ENCODE data around the gene CD38. TPM values are rescaled to one million over a fixed set of nuclear protein-coding genes. Genes with fewer than 3 reads are reported as not detected.
"Not testable (repeated sequence)": the region's sequence is repeated elsewhere in the genome, so short reads cannot be mapped to it uniquely, and the experiment has no call there.

CD38 gene
- total RNA-seq = 10 to 100 TPM in 1 of 3 donors, 1 to 10 TPM in 2; 2.0 to 47.2 (median 2.6) TPM

DNA sequence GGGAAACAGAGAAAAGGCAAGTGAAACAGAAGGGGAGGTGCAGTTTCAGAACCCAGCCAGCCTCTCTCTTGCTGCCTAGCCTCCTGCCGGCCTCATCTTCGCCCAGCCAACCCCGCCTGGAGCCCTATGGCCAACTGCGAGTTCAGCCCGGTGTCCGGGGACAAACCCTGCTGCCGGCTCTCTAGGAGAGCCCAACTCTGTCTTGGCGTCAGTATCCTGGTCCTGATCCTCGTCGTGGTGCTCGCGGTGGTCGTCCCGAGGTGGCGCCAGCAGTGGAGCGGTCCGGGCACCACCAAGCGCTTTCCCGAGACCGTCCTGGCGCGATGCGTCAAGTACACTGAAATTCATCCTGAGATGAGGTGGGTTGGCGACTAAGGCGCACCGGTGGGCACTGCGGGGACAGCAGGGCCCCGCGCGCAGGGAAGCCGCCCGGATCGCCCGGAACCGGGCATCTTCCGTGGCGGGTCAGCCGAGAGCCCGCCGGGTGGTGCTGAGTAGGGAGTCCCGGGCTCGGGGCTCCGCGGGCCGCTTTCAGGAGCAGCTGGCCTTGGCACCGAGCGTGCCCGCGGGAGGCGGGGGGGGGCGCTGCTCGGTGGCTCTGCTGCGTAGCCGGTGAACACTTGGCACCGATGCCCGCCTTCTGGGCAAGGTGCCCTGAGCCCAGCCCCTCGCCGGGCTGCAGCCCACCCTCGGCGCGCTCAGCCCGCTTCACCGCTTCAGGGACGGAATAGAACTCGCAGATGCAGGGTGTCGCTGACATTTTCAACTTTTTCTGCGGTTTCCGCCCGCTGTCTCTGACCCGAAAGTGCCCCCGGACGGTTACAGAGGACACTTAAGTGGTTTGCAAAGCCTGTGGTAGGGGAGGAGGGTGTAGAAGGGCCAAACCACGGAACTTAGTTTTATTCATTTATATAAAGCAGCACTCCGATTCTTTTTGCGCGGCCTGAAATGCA is at the start of gene CD38:
TSS of gene CD38 (plus strand) at position 40 of the 953 bp plus-strand sequence. CDS start at position 127, 87 bp downstream.
- Histone ChIP-seq H3K36me3 (no peaks in the 10 kb centered on the region), H3K4me3 (peak within 1 kb of the TSS; percentile 48 to 70 (median 58)), H3K27me3 (peaks cover 0 to 7% of the 10 kb centered on the region in 2 donors), H3K9me3 (no peaks in the 10 kb centered on the region), H3K27ac (no peak within 1 kb of the TSS), H3K4me1 (peaks cover 0 to 9% of the 10 kb centered on the region in 2 donors)
- no peak for DNase-seq (ENCODE audit: low spot score in 2 of 2)
- TF ChIP-seq POLR2A (IDR thresholded peaks at IDR 0.05) = no peak
- no peak for TF ChIP-seq POLR2AphosphoS5 (IDR thresholded peaks at IDR 0.05)
- TF ChIP-seq CTCF (IDR thresholded peaks at IDR 0.05) = no peak
- intact Hi-C loops (cut with DNase I; ENCODE audit: low total_unique reads) = loop anchor here (1.0 kb wide), 1 partner anchor 30 kb away; no protein-coding TSS in a partner anchor

DNA sequence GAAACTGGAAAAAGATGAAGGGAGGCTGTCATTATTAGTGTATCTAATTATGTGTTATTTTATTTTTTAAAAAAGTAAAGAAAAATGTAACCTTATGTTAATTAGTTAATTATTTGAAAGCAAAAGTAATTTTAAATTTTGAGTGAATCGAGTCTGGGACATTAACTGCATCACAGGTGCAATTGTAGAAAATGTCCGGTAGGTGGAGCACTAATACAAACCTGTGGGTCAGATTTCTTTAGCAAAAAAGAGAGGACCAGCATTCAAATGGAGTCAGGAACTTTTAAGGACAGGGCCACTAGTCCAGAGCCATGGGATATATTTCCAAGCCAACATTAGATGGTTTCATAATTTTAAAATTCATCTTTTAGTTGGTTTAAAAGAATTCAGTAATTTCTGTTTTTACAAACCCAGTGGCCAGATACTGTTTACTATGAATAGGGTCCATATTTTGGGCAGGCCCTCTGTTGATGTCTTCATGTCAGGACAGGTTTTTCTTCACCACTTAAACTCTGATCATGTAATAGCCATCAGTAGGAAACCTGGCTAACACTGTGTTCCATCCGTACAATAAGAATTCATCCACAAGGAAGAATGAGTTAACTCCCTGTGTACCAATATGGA is 48.1 kb upstream of the CD38 start:
- Histone ChIP-seq H3K4me3 (no peak overlapping the region), H3K4me1 (no peaks in the 10 kb centered on the region), H3K36me3 (no peaks in the 10 kb centered on the region), H3K27ac (no peak overlapping the region), H3K9me3 (no peaks in the 10 kb centered on the region), H3K27me3 (no peaks in the 10 kb centered on the region)
- TF ChIP-seq POLR2AphosphoS5 (IDR thresholded peaks at IDR 0.05) = no peak
- TF ChIP-seq CTCF (IDR thresholded peaks at IDR 0.05) = peak; percentile 47 to 74 (median 53)
- TF ChIP-seq POLR2A (IDR thresholded peaks at IDR 0.05) = no peak
- intact Hi-C loops (cut with DNase I; ENCODE audit: low total_unique reads) = no loop called here
- no peak for DNase-seq (ENCODE audit: low spot score in 2 of 2)

- H3K4me1 ChIP-seq; H3K27me3 ChIP-seq; intact Hi-C loops (cut with DNase I; ENCODE audit: low total_unique reads); DNase-seq (ENCODE audit: low spot score in 2 of 2); H3K9me3 ChIP-seq; H3K36me3 ChIP-seq; H3K27ac ChIP-seq; H3K4me3 ChIP-seq: not testable (repeated sequence)
These were observed 45.1 kb upstream of the CD38 start for GRCh38 chr4:15733061-15733460.

GRCh38 chr4:15735536-15735935 is 42.6 kb upstream of the CD38 start:
- Histone ChIP-seq H3K27me3 (no peaks in the 10 kb centered on the region), H3K4me1 (no peaks in the 10 kb centered on the region), H3K27ac (no peak overlapping the region), H3K36me3 (no peaks in the 10 kb centered on the region), H3K4me3 (no peak overlapping the region), H3K9me3 (no peaks in the 10 kb centered on the region)
- DNase-seq (ENCODE audit: low spot score in 2 of 2) = no peak
- TF ChIP-seq POLR2AphosphoS5 (IDR thresholded peaks at IDR 0.05) = no peak
- no peak for TF ChIP-seq POLR2A (IDR thresholded peaks at IDR 0.05)
- TF ChIP-seq CTCF (IDR thresholded peaks at IDR 0.05) = no peak
- intact Hi-C loops (cut with DNase I; ENCODE audit: low total_unique reads) = no loop called here

GRCh38 chr4:15736514-15737050 is 41.5 kb upstream of the CD38 start:
- Histone ChIP-seq H3K27ac (no peak overlapping the region), H3K9me3 (no peaks in the 10 kb centered on the region), H3K4me1 (no peaks in the 10 kb centered on the region), H3K27me3 (no peaks in the 10 kb centered on the region), H3K36me3 (no peaks in the 10 kb centered on the region), H3K4me3 (no peak overlapping the region)
- no peak for TF ChIP-seq POLR2A (IDR thresholded peaks at IDR 0.05)
- DNase-seq (ENCODE audit: low spot score in 2 of 2) = no peak
- intact Hi-C loops (cut with DNase I; ENCODE audit: low total_unique reads) = no loop called here

- Histone ChIP-seq H3K4me3 (no peak overlapping the region), H3K36me3 (no peaks in the 10 kb centered on the region), H3K27me3 (no peaks in the 10 kb centered on the region), H3K4me1 (no peaks in the 10 kb centered on the region), H3K9me3 (no peaks in the 10 kb centered on the region), H3K27ac (no peak overlapping the region)
- intact Hi-C loops (cut with DNase I; ENCODE audit: low total_unique reads) = no loop called here
- DNase-seq (ENCODE audit: low spot score in 2 of 2) = no peak
- no peak for TF ChIP-seq CTCF (IDR thresholded peaks at IDR 0.05)
- no peak for TF ChIP-seq POLR2AphosphoS5 (IDR thresholded peaks at IDR 0.05)
- no peak for TF ChIP-seq POLR2A (IDR thresholded peaks at IDR 0.05)
These were observed 40.9 kb upstream of the CD38 start for GRCh38 chr4:15737255-15737654.
